ENCODE data around the gene IQSEC1.

GRCh38 chr3:12943124-12944021, 129.9 kb downstream of the IQSEC1 start:
- TF ChIP-seq CTCF (IDR thresholded peaks at IDR 0.05; ENCODE audit: insufficient read depth, low read depth, low read length) (no peak), EZH2 (IDR thresholded peaks at IDR 0.05; ENCODE audit: insufficient read depth, low read length) (no peak)
